SK-N-SH (cell line): Measurements from ENCODE around the gene LCN9. TPM values are rescaled to one million over a fixed set of nuclear protein-coding genes. Genes with fewer than 3 reads are reported as not detected.

ENCODE experiments used
- CTCF ChIA-PET: fragments of 300-600, 350-600 bp; formaldehyde crosslinking; extraction: SDS; loops from one replicate; lab custom pipeline; 2021; lab: Yijun Ruan, JAX
- POLR2A ChIA-PET: fragments of 350-600 bp; sonication (Branson Sonifier 250); formaldehyde crosslinking; extraction: SDS; loops from one replicate; lab custom pipeline; 2020; ENCODE audit warnings: antibody characterized with exemption, inconsistent platforms; lab: Yijun Ruan, JAX
- DNase-seq: peaks from one replicate; pipeline ENCODE4 v3.0.0; 2012
- H2AFZ ChIP-seq: fragments of 200-600 bp; sonication (generic); 2 replicates; pipeline ENCODE4 v1.8.1; 2016; ENCODE audit warnings: antibody characterized with exemption, mild to moderate bottlenecking, low read depth
- H3F3A ChIP-seq: fragments of 200-600 bp; sonication (generic); replicated peaks from 2 replicates; pipeline ENCODE3; 2016; ENCODE audit warnings: antibody characterized with exemption, mild to moderate bottlenecking; ENCODE audit not compliant: insufficient read depth
- H3K27ac ChIP-seq, 2 experiments: fragments of 200-500 bp in 1 of 2; fragments of 200-600 bp in 1 of 2; sonication (Bioruptor generic) in 1 of 2; sonication (generic), shearing (Covaris generic) in 1 of 2; 2 replicates each; pipeline versions ENCODE4 v1.5.1 to v1.6.1; 2014 to 2016; ENCODE audit warnings: low read depth in 2 of 2, inconsistent platforms in 1 of 2, low read length in 1 of 2, mild to moderate bottlenecking in 1 of 2, mixed read lengths in 1 of 2
- H3K27me3 ChIP-seq: fragments of 200-600 bp; sonication (generic), shearing (Covaris generic); 2 replicates; pipeline ENCODE4 v1.6.1; 2016; ENCODE audit warnings: mixed run types; ENCODE audit not compliant: insufficient read depth
- H3K36me3 ChIP-seq, 2 experiments: fragments of 200-500 bp in 1 of 2; fragments of 200-600 bp in 1 of 2; sonication (Bioruptor generic) in 1 of 2; sonication (generic) in 1 of 2; replicated peaks in 1 of 2; 2 replicates each; pipeline versions ENCODE3 to v1.5.1; 2014 to 2016; ENCODE audit warnings: low read length in 1 of 2, mild to moderate bottlenecking in 1 of 2; ENCODE audit not compliant: insufficient read depth in 2 of 2, control insufficient read depth in 1 of 2
- H3K4me1 ChIP-seq, 2 experiments: fragments of 200-500 bp in 1 of 2; fragments of 200-600 bp in 1 of 2; sonication (Bioruptor generic) in 1 of 2; sonication (generic), shearing (Covaris generic) in 1 of 2; 2 replicates each; pipeline versions ENCODE4 v1.5.1 to v1.6.1; 2014 to 2016; ENCODE audit warnings: low read depth in 1 of 2, low read length in 1 of 2, mixed run types in 1 of 2; ENCODE audit not compliant: insufficient read depth in 2 of 2, control insufficient read depth in 1 of 2
- H3K4me2 ChIP-seq: fragments of 200-600 bp; sonication (generic), shearing (Covaris generic); 2 replicates; pipeline ENCODE4 v1.6.1; 2017; ENCODE audit warnings: mixed run types
- H3K4me3 ChIP-seq, 2 experiments: fragments of 200-500 bp in 1 of 2; fragments of 200-600 bp in 1 of 2; sonication (Bioruptor generic) in 1 of 2; sonication (generic), shearing (Covaris generic) in 1 of 2; 2 replicates each; pipeline versions ENCODE4 v1.5.1 to v1.8.1; 2014 to 2016; ENCODE audit warnings: low read depth in 2 of 2, inconsistent platforms in 1 of 2, low read length in 1 of 2, mild to moderate bottlenecking in 1 of 2, mixed read lengths in 1 of 2, moderate library complexity in 1 of 2
- H3K79me2 ChIP-seq: fragments of 200-600 bp; sonication (generic); 2 replicates; pipeline ENCODE4 v1.8.1; 2017; ENCODE audit warnings: mild to moderate bottlenecking; ENCODE audit not compliant: insufficient read depth
- H3K9ac ChIP-seq: fragments of 200-600 bp; sonication (generic); 2 replicates; pipeline ENCODE4 v1.6.1; 2017; ENCODE audit warnings: mixed run types
- H3K9me2 ChIP-seq: fragments of 200-600 bp; sonication (generic); 2 replicates; pipeline ENCODE4 v1.6.1; 2017; ENCODE audit warnings: mixed run types
- H3K9me3 ChIP-seq: fragments of 200-600 bp; sonication (generic); 2 replicates; pipeline ENCODE4 v1.6.1; 2017; ENCODE audit warnings: mixed run types, mild to moderate bottlenecking, moderate library complexity
- H4K20me1 ChIP-seq: fragments of 200-600 bp; sonication (generic); 2 replicates; pipeline ENCODE4 v1.6.1; 2017; ENCODE audit warnings: mild to moderate bottlenecking, mixed run types; ENCODE audit not compliant: insufficient read depth
- CTCF ChIP-seq: fragments of 200-600 bp; sonication (generic); IDR thresholded peaks from 2 replicates; pipeline ENCODE4 v1.6.1; 2017; ENCODE audit warnings: antibody characterized with exemption, mild to moderate bottlenecking, moderate library complexity
- ELF1 ChIP-seq: IDR thresholded peaks from 2 replicates; pipeline ENCODE4 v1.4.0; 2012
- EP300 ChIP-seq, 2 experiments: IDR thresholded peaks; 2 replicates each; pipeline versions ENCODE4 v1.4.0 to v1.6.1; 2012; ENCODE audit warnings: borderline replicate concordance in 1 of 2, low read depth in 1 of 2, low read length in 1 of 2
- EZH2phosphoT487 ChIP-seq: fragments of 200-600 bp; sonication (generic); IDR thresholded peaks from 2 replicates; pipeline ENCODE4 v1.6.1; 2017; ENCODE audit warnings: low read depth, mixed run types, mild to moderate bottlenecking, antibody characterized with exemption, moderate library complexity, borderline replicate concordance
- FOXJ3 ChIP-seq: sonication (generic); formaldehyde crosslinking; IDR thresholded peaks from 2 replicates; pipeline ENCODE4 v1.5.1; 2020; ENCODE audit warnings: mild to moderate bottlenecking, missing genetic modification reagents
- IRF3 ChIP-seq: fragments of 150-350 bp; IDR thresholded peaks from 2 replicates; pipeline ENCODE4 v1.6.1; 2016; ENCODE audit warnings: mild to moderate bottlenecking, low read depth, low read length
- MAX ChIP-seq: IDR thresholded peaks from 2 replicates; pipeline ENCODE4 v1.4.0; 2012; ENCODE audit warnings: low read depth
- MEF2A ChIP-seq: IDR thresholded peaks from 2 replicates; pipeline ENCODE4 v1.4.0; 2012; ENCODE audit warnings: low read depth, borderline replicate concordance
- MXI1 ChIP-seq: IDR thresholded peaks from 2 replicates; pipeline ENCODE4 v1.6.1; 2012; ENCODE audit warnings: mild to moderate bottlenecking, low read depth, low read length, improper control_type of control experiment
- NRF1 ChIP-seq: IDR thresholded peaks from 2 replicates; pipeline ENCODE4 v1.6.1; 2012; ENCODE audit warnings: low read depth, mild to moderate bottlenecking, low read length
- POLR2AphosphoS5 ChIP-seq: IDR thresholded peaks from 2 replicates; pipeline ENCODE4 v1.6.1; 2012; ENCODE audit warnings: low read depth, low read length
- SIN3A ChIP-seq: IDR thresholded peaks from 2 replicates; pipeline ENCODE4 v1.6.1; 2012; ENCODE audit warnings: low read depth, mild to moderate bottlenecking, low read length, moderate library complexity, borderline replicate concordance
- SMC3 ChIP-seq: IDR thresholded peaks from 2 replicates; pipeline ENCODE4 v1.6.1; 2012; ENCODE audit warnings: low read depth, low read length, improper control_type of control experiment
- TAF1 ChIP-seq: IDR thresholded peaks from 2 replicates; pipeline ENCODE4 v1.6.1; 2012; ENCODE audit warnings: low read depth, mild to moderate bottlenecking, low read length, moderate library complexity, borderline replicate concordance
- TCF12 ChIP-seq: IDR thresholded peaks from 2 replicates; pipeline ENCODE4 v1.4.0; 2012
- TEAD4 ChIP-seq: IDR thresholded peaks from 2 replicates; pipeline ENCODE4 v1.4.0; 2012; ENCODE audit warnings: mild to moderate bottlenecking, borderline replicate concordance; ENCODE audit not compliant: insufficient read depth
- USF1 ChIP-seq: IDR thresholded peaks from 2 replicates; pipeline ENCODE4 v1.4.0; 2012; ENCODE audit warnings: low read depth, borderline replicate concordance
- YY1 ChIP-seq: IDR thresholded peaks from 2 replicates; pipeline ENCODE4 v1.4.0; 2012; ENCODE audit warnings: low read depth, mild to moderate bottlenecking
- ZBTB33 ChIP-seq: IDR thresholded peaks from 2 replicates; pipeline ENCODE4 v1.4.0; 2012; ENCODE audit warnings: low read depth, borderline replicate concordance
- WGBS: methylation state at CpG from one replicate; pipeline ENCODE4 v1.1.6; 2017; ENCODE audit warnings: low lambda C conversion rate; 5-methylcytosine and 5-hydroxymethylcytosine counted together
- polyA plus RNA-seq, 3 experiments: library from polyadenylated mRNA; depleted of rRNA; stranded (reverse); fragments of >200 nt; gene quantifications; 2 replicates each; pipeline ENCODE4 v1.2.3, GENCODE V29; 2012

LCN9 gene
- polyA plus RNA-seq, 1 of the 3 experiments (the other 2 are of a cell fraction): not detected

- H3K27me3 ChIP-seq: no peaks in the 10 kb centered on the region
- no peaks in the 10 kb centered on the region for H4K20me1 ChIP-seq
- no peaks in the 10 kb centered on the region for H3K79me2 ChIP-seq
- no peak for DNase-seq
- H2AFZ ChIP-seq: no peak overlapping the region
- 64% methylated on average over 5 of the region's 12 CpGs for WGBS
- H3K4me2 ChIP-seq: no peak overlapping the region
- no peak for TF ChIP-seq TAF1
- TF ChIP-seq SMC3: no peak
- no peak for TF ChIP-seq ZBTB33
- no peak for TF ChIP-seq MEF2A
- TF ChIP-seq SIN3A: no peak
- TF ChIP-seq FOXJ3 (CRISPR knock-in tag): no peak
- TF ChIP-seq NRF1: no peak
- TF ChIP-seq YY1: no peak
- TF ChIP-seq POLR2AphosphoS5: no peak
- no peak for TF ChIP-seq CTCF
- TF ChIP-seq EZH2phosphoT487: no peak
- no peak for TF ChIP-seq MAX
- ChIA-PET POLR2A (interaction anchor here (1.0 kb wide), 1 partner anchor 9 kb away, joined by 3 read pairs; no protein-coding TSS in a partner anchor), CTCF (no interaction called here)
- no peaks in the 10 kb centered on the region for H3K4me1 ChIP-seq
- no peaks in the 10 kb centered on the region for H3K9me2 ChIP-seq
- no peak overlapping the region for H3K4me3 ChIP-seq
- no peaks in the 10 kb centered on the region for H3F3A ChIP-seq
- H3K36me3 ChIP-seq: no peaks in the 10 kb centered on the region
- no peak overlapping the region for H3K9ac ChIP-seq
- H3K9me3 ChIP-seq: no peaks in the 10 kb centered on the region
- no peak overlapping the region for H3K27ac ChIP-seq
Observed at GRCh38 chr9:135695642-135696041, 32.5 kb downstream of the LCN9 start.

GRCh38 chr9:135696446-135696845 is 33.3 kb downstream of the LCN9 start:
- ChIA-PET CTCF (no interaction called here), POLR2A (interaction anchor here (1.0 kb wide), 1 partner anchor 8 kb away, joined by 3 read pairs; no protein-coding TSS in a partner anchor)
- Histone ChIP-seq H3K4me1 (no peaks in the 10 kb centered on the region; a peak in 1 of 4 replicates), H3K4me2 (no peak overlapping the region), H2AFZ (no peak overlapping the region), H3F3A (no peaks in the 10 kb centered on the region), H3K4me3 (no peak overlapping the region), H3K9me3 (no peaks in the 10 kb centered on the region), H3K36me3 (no peaks in the 10 kb centered on the region), H3K9ac (no peak overlapping the region), H3K79me2 (no peaks in the 10 kb centered on the region), H3K27ac (no peak overlapping the region), H3K27me3 (no peaks in the 10 kb centered on the region), H4K20me1 (no peaks in the 10 kb centered on the region), H3K9me2 (no peaks in the 10 kb centered on the region)
- DNase-seq: no peak
- 40% methylated on average over 5 of the region's 16 CpGs for WGBS
- no peak for TF ChIP-seq ELF1
- no peak for TF ChIP-seq TEAD4
- TF ChIP-seq EP300 (IDR thresholded peaks at IDR 0.05; ENCODE audit: borderline replicate concordance in 1 of 2, low read depth in 1 of 2, low read length in 1 of 2): no peak
- TF ChIP-seq MEF2A: no peak
- no peak for TF ChIP-seq USF1
- TF ChIP-seq YY1: no peak
- TF ChIP-seq MXI1: no peak
- TF ChIP-seq CTCF: no peak
- TF ChIP-seq TCF12: no peak
- no peak for TF ChIP-seq IRF3
- TF ChIP-seq EZH2phosphoT487: no peak
